IgD-negative memory B cell (primary cell): ENCODE data around the gene TPM1. TPM values are rescaled to one million over a fixed set of nuclear protein-coding genes. Genes with fewer than 3 reads are reported as not detected.
"Not testable (repeated sequence)": the region's sequence is repeated elsewhere in the genome, so short reads cannot be mapped to it uniquely, and the experiment has no call there.

ENCODE experiments used
- H3K27ac Mint-ChIP-seq, 3 donors: one replicate each; pipeline ENCODE4 v1.8.0; 2020 to 2022; ENCODE audit warnings: mild to moderate bottlenecking in 3 of 3, mixed read lengths in 3 of 3, moderate library complexity in 1 of 3
- H3K27me3 Mint-ChIP-seq: one replicate; pipeline ENCODE4 v1.8.0; 2021; ENCODE audit warnings: mixed read lengths
- H3K36me3 Mint-ChIP-seq: one replicate; pipeline ENCODE4 v1.8.0; 2020; ENCODE audit warnings: mild to moderate bottlenecking, mixed read lengths
- H3K4me1 Mint-ChIP-seq, 3 donors: one replicate each; pipeline ENCODE4 v1.8.0; 2020 to 2022; ENCODE audit warnings: mixed read lengths in 3 of 3, mild to moderate bottlenecking in 1 of 3
- H3K4me3 Mint-ChIP-seq, 4 donors: one replicate each; pipeline ENCODE4 v1.8.0; 2020 to 2022; ENCODE audit warnings: mild to moderate bottlenecking in 4 of 4, mixed read lengths in 4 of 4, moderate library complexity in 3 of 4
- H3K9me3 Mint-ChIP-seq, 3 donors: one replicate each; pipeline ENCODE4 v1.8.0; 2020 to 2021; ENCODE audit warnings: mixed read lengths in 3 of 3, mild to moderate bottlenecking in 1 of 3
- polyA plus RNA-seq: library from polyadenylated mRNA; unstranded; fragments of 300-500 nt; fragmentation: Illumina TruSeq; gene quantifications from one replicate; pipeline ENCODE4 v1.2.3, GENCODE V29; 2021

The TPM1 gene
- polyA plus RNA-seq, 1 donor from 2014 or later = 5.4 TPM

DNA sequence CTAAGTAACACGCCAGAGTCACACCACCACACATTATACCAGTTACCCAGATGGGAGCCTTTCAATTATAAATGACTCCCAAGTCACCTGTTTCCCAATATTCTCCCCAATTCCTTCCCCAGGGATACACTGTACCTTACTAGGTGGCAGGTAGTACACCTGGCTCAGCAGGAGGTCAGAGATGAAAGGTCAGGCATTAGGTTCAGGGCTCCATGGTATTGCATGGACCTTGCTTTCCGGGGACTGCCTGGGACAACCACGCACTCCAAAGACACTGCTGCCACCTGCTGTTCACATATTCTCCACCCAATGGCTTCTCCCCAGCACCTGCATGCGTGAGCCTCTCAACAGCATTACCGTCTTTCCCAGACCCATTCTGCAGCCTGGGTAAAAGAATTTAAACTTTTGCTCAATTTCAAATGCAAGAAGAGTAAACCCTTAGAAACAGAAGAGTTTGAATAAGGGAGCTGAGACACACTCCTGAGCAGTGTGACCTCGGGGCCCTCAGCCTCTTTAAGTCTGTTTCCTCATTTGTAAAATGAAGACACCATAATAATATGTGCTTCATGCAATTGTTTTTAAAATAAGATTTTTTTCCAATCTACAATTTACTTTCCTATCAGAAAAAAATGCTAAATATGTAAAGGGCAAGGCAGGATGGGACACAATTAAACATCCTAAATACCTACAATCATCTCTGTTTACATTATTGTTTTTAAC is 51.1 kb downstream of the TPM1 start:
- Mint-ChIP-seq H3K4me3 (no peak overlapping the region), H3K27ac (peak overlapping the region in 1 of 3 donors; percentile 16), H3K27me3 (peaks cover 3% of the 10 kb centered on the region), H3K9me3 (peaks cover 0 to 2% (median 0%) of the 10 kb centered on the region in 3 donors), H3K4me1 (peaks cover 0 to 2% (median 2%) of the 10 kb centered on the region in 3 donors), H3K36me3 (peaks cover 1% of the 10 kb centered on the region)

DNA sequence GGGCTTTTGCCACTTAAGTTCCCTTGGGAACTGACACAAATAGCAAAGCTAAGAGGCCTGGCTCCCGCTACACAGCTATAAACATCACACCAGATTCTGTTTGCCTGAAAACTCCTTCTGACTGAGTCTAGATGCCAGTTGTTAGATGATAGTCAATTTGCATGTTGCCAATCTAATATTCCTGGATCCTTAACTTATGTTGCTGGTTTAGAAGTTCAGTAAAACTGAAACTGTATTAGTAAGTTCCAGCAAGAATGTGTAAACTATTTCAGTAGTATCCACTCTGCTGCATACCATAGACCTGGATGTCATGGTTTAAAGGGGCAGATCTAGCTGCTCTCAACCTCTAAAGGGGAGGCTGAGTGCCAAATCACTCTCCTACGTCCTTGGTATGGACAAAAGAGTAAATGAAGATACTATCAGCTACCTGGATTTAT is 52.0 kb downstream of the TPM1 start:
- peaks cover 0 to 2% (median 0%) of the 10 kb centered on the region in 3 donors for H3K4me1 Mint-ChIP-seq
- no peak overlapping the region for H3K27ac Mint-ChIP-seq
- H3K4me3 Mint-ChIP-seq = no peak overlapping the region
- peaks cover 3% of the 10 kb centered on the region for H3K27me3 Mint-ChIP-seq
- H3K36me3 Mint-ChIP-seq = peaks cover under 1% of the 10 kb centered on the region
- peaks cover 0 to 2% (median 0%) of the 10 kb centered on the region in 3 donors for H3K9me3 Mint-ChIP-seq

DNA sequence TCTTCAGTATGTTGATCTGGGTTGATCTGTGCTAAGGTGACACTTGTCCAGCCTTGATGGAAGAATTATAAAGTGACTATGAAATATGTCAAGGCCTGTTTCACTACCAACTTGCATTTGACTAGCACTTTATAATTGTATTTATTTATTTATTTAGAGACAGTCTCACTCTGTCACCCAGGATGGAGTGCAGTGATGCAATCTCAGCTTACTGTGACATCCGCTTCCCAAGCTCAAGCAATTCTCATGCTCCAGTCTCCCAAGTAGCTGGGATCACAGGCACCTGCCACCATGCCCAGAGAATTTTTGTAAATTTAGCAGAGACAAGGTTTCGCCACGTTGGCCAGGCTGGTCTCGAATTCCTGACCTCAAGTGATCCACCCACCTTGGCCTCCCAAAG is 53.6 kb downstream of the TPM1 start:
- Mint-ChIP-seq H3K36me3 (no peaks in the 10 kb centered on the region), H3K4me1 (peaks cover 0 to 2% (median 0%) of the 10 kb centered on the region in 3 donors), H3K27ac (no peak overlapping the region), H3K9me3 (peaks cover 0 to 2% (median 0%) of the 10 kb centered on the region in 3 donors), H3K27me3 (peaks cover 3% of the 10 kb centered on the region), H3K4me3 (no peak overlapping the region)

DNA sequence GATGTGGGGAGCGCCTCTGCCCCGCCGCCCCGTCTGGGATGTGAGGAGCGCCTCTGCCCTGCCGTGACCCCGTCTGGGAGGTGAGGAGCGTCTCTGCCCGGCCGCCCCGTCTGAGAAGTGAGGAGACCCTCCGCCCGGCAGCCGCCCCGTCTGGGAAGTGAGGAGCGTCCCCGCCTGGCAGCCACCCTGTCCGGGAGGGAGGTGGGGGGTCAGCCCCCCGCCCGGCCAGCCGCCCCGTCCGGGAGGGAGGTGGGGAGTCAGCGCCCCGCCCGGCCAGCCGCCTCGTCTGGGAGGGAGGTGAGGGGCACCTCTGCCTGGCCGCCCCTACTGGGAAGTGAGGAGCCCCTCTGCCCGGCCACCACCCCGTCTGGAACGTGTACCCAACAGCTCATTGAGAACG is 56.4 kb downstream of the TPM1 start:
- not testable (repeated sequence) for H3K4me1 Mint-ChIP-seq, H3K27me3 Mint-ChIP-seq, H3K4me3 Mint-ChIP-seq, H3K27ac Mint-ChIP-seq, H3K36me3 Mint-ChIP-seq, H3K9me3 Mint-ChIP-seq

DNA sequence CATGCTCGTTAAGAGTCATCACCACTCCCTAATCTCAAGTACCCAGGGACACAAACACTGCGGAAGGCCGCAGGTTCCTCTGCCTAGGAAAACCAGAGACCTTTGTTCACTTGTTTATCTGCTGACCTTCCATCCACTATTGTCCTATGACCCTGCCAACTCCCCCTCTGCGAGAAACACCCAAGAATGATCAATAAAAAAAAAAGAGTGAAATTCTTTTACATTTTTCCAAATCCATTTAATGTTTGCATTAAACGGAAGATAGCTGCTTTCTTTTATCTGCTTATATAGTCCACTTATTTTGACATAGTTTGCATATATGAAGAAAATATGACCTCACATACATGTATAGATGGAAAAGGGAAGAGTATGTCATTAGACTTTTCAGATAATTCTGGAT is 57.0 kb downstream of the TPM1 start:
- H3K4me1 Mint-ChIP-seq, H3K36me3 Mint-ChIP-seq, H3K4me3 Mint-ChIP-seq: not testable (repeated sequence)

DNA sequence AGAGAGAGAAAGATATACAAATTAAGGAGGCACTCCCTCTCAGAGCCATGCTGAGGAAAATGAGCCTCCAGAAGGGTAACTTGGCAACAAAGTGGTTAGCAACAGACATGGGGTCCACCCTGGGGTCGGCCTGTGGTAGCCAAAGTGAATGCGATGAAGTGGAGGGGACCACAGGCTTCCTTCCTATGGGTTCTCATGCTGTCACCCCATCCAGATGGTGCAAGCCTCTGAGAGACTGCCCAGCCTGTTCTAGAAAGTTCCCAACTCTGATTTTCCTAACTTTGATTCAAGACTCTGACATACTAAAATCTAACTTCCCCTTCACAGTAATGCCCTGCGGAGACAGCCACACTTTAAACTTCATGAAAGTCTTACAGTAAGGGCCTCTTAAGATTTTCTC is 60.9 kb downstream of the TPM1 start:
- Mint-ChIP-seq H3K27me3 (peaks cover 6% of the 10 kb centered on the region), H3K9me3 (peaks cover 0 to 5% (median 2%) of the 10 kb centered on the region in 3 donors), H3K4me3 (no peak overlapping the region), H3K4me1 (no peaks in the 10 kb centered on the region), H3K36me3 (no peaks in the 10 kb centered on the region), H3K27ac (no peak overlapping the region)

More for the DNA sequence above, 57.0 kb downstream of the TPM1 start:
- H3K27me3 Mint-ChIP-seq, H3K27ac Mint-ChIP-seq, H3K9me3 Mint-ChIP-seq: not testable (repeated sequence)

DNA sequence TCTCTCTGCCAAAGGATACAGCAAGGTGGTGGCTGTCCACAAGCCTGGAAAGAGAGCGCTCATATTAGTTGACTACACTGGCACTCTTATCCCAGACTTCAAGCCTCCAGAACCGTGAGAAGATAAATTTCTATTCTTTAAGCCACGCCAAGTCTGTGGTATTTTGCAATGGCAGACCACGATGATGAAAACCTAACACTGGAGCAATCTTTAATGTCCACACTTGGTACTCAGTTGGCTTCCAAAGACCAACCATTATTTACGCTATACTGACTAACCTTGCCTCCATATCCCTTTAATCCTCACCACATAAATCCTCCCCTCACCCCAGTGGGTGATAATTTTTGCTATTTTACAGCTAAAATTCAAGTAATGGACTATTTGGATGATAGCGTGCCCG is 62.2 kb downstream of the TPM1 start:
- Mint-ChIP-seq H3K9me3 (peaks cover 0 to 5% (median 2%) of the 10 kb centered on the region in 3 donors), H3K4me1 (no peaks in the 10 kb centered on the region), H3K27ac (no peak overlapping the region), H3K4me3 (no peak overlapping the region), H3K27me3 (peaks cover 6% of the 10 kb centered on the region), H3K36me3 (peaks cover 2% of the 10 kb centered on the region)

DNA sequence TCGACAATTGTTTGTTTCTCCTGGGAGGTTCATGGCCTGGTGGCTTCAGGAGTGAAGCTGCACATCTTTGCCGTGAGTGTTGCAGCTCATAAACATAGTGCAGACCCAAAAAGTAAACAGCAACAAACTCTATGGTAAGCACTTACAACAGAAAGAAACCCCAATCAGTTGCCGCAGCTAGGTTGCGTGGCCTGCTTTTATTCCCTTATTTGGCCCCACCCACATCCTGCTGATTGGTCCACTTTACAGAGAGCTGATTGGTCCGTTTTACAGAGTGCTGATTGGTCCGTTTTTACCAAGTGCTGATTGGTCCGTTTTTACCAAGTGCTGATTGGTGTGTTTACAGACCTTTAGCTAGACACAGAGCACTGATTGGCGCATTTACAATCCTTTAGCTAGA is 62.8 kb downstream of the TPM1 start:
- H3K9me3 Mint-ChIP-seq, H3K36me3 Mint-ChIP-seq, H3K4me3 Mint-ChIP-seq, H3K4me1 Mint-ChIP-seq, H3K27ac Mint-ChIP-seq, H3K27me3 Mint-ChIP-seq: not testable (repeated sequence)

DNA sequence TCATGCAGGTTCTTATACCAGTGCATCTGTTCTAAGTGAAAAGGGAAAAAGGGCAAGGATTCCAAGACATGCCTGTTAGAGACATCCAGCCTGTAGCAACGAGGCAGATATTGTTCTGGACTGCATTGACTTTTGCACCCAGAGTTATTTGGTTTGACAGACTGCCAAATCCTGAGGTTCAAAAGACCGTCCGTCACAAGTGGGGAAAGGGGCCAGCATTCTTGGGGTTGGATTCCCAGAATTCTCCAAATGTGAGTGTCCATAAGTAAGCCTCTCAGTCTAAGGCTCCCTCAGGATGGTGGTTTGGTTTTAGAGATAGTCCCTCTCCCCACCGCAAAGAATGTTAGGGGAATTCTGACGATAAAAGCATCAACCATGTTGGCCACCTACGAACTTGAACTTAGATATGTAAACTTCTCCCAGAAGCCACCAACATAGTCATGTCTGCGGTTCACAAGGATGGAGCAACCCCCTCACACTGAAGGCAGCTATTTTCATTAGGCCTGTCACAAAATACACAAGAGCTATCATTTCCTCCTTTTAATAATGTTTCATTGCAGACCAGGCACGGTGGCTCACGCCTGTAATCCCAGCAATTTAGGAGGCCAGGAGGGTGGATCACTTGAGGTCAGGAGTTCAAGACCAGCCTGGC is 65.5 kb downstream of the TPM1 start:
- H3K4me1 Mint-ChIP-seq = no peaks in the 10 kb centered on the region
- no peak overlapping the region for H3K4me3 Mint-ChIP-seq
- H3K36me3 Mint-ChIP-seq = peaks cover 5% of the 10 kb centered on the region
- H3K27me3 Mint-ChIP-seq = peaks cover 6% of the 10 kb centered on the region
- H3K27ac Mint-ChIP-seq = peak overlapping the region in 1 of 3 donors; percentile 36
- peaks cover 0 to 5% (median 2%) of the 10 kb centered on the region in 3 donors for H3K9me3 Mint-ChIP-seq

DNA sequence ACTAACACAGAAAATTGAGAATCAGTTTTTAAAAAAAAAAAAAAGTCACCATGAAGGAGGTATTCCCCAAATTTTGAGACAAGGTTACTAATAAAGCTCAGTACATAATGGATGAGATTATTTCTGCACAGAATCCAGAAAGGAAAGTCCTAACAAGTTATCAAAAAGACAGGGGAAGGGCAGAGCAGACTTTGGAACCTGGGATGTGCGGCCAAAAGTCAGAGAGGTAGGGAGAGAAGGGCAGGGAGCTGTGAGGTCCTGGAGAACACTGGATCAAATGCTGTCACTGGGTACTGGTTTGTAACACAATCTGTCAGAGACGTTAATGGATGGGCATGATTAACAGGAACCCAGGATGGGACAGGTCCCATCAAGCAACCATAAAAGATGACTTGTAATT is 67.0 kb downstream of the TPM1 start:
- H3K4me1 Mint-ChIP-seq = no peaks in the 10 kb centered on the region
- no peak overlapping the region for H3K27ac Mint-ChIP-seq

DNA sequence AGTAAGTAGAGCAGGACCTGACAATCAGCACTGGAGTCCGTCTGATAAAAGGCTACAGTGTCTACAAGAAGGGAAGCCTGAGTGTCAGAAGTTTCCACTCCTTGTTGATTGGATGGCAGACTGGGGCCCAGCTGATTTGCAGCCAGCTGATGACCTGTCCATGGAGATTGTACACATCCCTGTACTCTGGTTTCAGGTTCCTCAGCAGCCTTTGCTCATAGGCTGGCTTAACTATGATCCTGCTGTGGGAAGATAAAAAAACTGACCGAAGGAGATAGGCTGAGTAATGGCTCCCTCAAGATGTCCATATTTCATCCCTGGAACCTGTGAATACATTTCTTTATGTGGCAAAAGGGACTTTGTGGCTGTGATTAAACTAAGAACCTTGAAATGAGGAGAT is 67.4 kb downstream of the TPM1 start:
- Mint-ChIP-seq H3K27me3 (peaks cover 4% of the 10 kb centered on the region), H3K4me3 (no peak overlapping the region), H3K4me1 (no peaks in the 10 kb centered on the region), H3K9me3 (peaks cover 0 to 4% (median 2%) of the 10 kb centered on the region in 3 donors), H3K36me3 (peaks cover 5% of the 10 kb centered on the region), H3K27ac (no peak overlapping the region)

More for the DNA sequence above, 67.0 kb downstream of the TPM1 start:
- Mint-ChIP-seq H3K27me3 (peaks cover 5% of the 10 kb centered on the region), H3K9me3 (peaks cover 0 to 5% (median 2%) of the 10 kb centered on the region in 3 donors), H3K36me3 (peaks cover 5% of the 10 kb centered on the region), H3K4me3 (no peak overlapping the region)

DNA sequence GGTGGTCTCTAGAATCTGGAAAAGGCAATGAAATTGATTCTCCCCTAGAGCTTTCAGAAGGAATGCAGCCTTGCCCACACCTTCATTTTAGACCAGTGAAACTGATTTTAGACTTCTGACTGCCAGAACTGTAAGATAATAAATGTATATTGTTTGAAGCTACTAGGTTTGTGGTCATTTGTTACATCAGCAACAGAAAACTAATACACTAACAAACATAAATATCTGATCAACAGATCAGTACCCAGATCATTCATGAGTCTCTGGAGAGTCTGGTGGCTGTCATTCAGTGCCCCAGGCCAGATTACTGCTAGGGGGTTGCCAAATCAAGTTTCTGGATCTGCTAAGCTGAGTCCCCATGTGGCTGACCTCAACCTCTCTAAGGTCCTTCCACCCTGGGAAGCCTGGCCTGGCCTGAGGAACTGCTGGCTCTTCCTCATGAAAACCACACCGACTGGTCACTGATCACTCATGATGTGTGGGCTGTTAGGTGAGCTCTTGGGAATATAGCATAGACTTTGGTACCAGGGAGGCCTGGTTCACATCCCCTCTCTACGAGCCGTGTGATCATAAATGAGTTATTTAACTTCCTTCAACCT is 68.0 kb downstream of the TPM1 start:
- H3K36me3 Mint-ChIP-seq = peaks cover 5% of the 10 kb centered on the region

DNA sequence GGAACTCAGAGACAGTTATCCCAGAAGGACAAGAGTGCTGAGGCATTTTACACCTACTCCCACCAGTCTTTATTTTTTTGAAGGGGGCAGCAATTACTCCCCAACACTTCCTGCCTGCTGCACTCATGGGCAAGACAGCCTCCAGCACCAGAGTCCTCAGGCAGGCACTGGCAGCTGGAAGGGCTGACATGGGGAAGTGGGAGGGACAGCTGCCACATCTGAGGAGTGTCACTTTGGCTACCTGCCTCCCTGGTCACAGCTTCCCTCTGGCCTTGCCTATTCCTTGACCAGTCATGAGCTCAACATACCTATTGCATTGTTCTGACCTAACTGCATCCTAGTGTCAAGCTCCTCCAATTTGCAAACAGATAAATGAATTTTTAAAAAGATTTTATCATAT is 68.9 kb downstream of the TPM1 start:
- no peak overlapping the region for H3K4me3 Mint-ChIP-seq
- no peaks in the 10 kb centered on the region for H3K27me3 Mint-ChIP-seq
- no peak overlapping the region for H3K27ac Mint-ChIP-seq
- no peaks in the 10 kb centered on the region for H3K4me1 Mint-ChIP-seq
- H3K9me3 Mint-ChIP-seq = no peaks in the 10 kb centered on the region
- H3K36me3 Mint-ChIP-seq = peaks cover 5% of the 10 kb centered on the region

More for the DNA sequence above, 68.0 kb downstream of the TPM1 start:
- H3K9me3 Mint-ChIP-seq = peaks cover 0 to 2% (median 0%) of the 10 kb centered on the region in 3 donors
- H3K27me3 Mint-ChIP-seq = peaks cover 3% of the 10 kb centered on the region
- H3K4me1 Mint-ChIP-seq = no peaks in the 10 kb centered on the region
- no peak overlapping the region for H3K4me3 Mint-ChIP-seq
- no peak overlapping the region for H3K27ac Mint-ChIP-seq

DNA sequence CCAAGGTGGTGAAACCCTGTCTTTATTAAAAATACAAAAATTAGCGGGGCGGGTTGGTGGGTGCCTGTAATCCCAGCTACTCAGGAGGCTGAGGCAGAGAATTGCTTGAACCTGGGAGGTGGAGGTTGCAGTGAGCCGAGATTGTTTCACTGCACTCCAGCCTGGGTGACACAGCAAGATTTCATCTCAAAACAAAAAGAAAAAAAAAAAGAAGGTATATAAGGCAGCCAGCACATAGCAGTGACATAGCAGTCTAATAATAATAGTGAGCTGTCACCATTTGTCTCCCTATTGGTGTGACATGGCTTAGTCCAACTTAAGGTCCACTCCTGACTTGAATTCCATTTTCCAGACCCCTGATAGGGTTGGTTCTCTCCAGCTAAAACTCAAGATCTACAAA is 70.3 kb downstream of the TPM1 start:
- H3K9me3 Mint-ChIP-seq = no peaks in the 10 kb centered on the region
- no peak overlapping the region for H3K27ac Mint-ChIP-seq
- no peak overlapping the region for H3K4me3 Mint-ChIP-seq
- peaks cover 5% of the 10 kb centered on the region for H3K36me3 Mint-ChIP-seq
- H3K27me3 Mint-ChIP-seq = no peaks in the 10 kb centered on the region
- no peaks in the 10 kb centered on the region for H3K4me1 Mint-ChIP-seq

DNA sequence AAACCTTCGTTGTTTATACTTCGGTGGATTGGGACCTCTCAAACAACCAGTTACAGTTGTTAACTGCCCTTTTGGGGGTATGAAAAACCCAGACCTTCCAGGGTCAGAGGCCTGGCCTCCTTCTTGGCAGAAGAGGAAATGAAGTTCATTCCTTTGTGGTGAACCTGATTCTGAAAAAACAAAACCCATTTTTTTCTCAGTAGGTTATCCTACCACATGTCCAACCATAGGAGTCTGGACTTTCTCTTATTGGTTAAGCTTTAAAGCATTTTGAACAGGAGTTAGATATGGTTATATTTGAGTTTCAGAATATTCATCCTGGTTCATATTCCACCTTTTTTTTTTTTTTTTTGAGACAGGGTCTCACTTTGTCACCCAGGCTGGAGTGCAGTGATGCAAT is 71.9 kb downstream of the TPM1 start:
- Mint-ChIP-seq H3K27me3 (no peaks in the 10 kb centered on the region), H3K4me1 (no peaks in the 10 kb centered on the region), H3K4me3 (no peak overlapping the region), H3K36me3 (peaks cover 4% of the 10 kb centered on the region), H3K9me3 (peaks cover under 1 to 4% (median 1%) of the 10 kb centered on the region in 3 donors), H3K27ac (no peak overlapping the region)
